SJSA1 (cell line): Measurements from ENCODE around the gene BMP10. TPM values are rescaled to one million over a fixed set of nuclear protein-coding genes. Genes with fewer than 3 reads are reported as not detected.

Source experiments
- total RNA-seq: library from RNA; depleted of rRNA; stranded (reverse); fragments of >200 nt; shearing (Covaris generic); gene quantifications from 2 replicates; pipeline ENCODE4 v1.2.3, GENCODE V29; 2014; rRNA removed

BMP10 gene
- total RNA-seq, 1 experiment from 2014 or later: not detected

Other genes with a start within 250 kb of the BMP10 start
- gene PROKR1, start 227.8 kb downstream of the BMP10 start, total RNA-seq: 0.03 TPM in 1 of 2 replicates, not detected in the other
- gene ARHGAP25, start 136.6 kb downstream of the BMP10 start, total RNA-seq: not detected in 2 replicates
- not detected in 2 replicates for gene GKN2, start 81.5 kb upstream of the BMP10 start, total RNA-seq
- gene GKN1, start 103.2 kb upstream of the BMP10 start, total RNA-seq: not detected in 2 replicates
- gene ANTXR1, start 141.8 kb upstream of the BMP10 start, total RNA-seq: 19.4 and 30.8 TPM in 2 replicates